Fibroblast of peridontal ligament (primary cell): ENCODE measurements around the gene LIPF.
"Not testable (repeated sequence)": the region's sequence is repeated elsewhere in the genome, so short reads cannot be mapped to it uniquely, and the experiment has no call there.

Experiments
- DNase-seq: peaks from one replicate; pipeline ENCODE4 v3.0.0-alpha.2; 2010; ENCODE audit errors: extremely low read depth

The LIPF gene

DNA sequence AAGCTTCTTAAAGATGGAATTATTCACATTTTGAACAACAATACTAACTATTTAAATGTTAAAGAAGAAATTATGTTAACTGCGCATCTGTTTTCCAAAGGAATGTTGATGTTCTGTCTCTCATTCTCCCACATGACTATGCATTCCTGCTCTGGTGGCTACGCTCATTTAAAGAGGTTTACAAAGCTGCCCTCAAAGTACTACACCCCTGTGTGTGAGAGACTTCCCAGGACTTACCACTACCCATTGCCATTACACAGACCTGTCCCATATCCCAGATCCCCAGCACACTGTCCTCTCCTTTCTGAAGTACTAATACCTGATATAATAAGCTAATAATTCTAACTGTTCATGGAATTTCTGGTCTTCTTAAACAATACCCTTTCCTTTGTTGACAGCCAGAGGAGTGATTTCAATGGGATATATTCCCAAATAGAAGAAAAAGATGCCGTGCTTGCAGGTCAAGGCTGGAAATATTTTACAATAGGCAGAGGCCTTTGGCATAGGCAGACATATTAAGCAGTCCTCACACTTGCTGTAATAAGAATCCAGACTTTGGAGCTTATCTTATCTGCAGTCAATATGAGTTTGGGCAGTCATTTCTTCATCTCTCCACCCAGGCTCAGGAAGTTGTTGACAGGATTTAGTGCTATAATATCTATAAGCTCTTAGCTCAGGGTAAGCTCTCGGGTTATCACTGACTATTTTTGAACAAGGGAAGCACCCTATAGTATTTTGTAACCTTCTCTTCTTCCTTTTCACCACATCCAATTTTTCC is 12.2 kb downstream of the LIPF start:
- no peak for DNase-seq

DNA sequence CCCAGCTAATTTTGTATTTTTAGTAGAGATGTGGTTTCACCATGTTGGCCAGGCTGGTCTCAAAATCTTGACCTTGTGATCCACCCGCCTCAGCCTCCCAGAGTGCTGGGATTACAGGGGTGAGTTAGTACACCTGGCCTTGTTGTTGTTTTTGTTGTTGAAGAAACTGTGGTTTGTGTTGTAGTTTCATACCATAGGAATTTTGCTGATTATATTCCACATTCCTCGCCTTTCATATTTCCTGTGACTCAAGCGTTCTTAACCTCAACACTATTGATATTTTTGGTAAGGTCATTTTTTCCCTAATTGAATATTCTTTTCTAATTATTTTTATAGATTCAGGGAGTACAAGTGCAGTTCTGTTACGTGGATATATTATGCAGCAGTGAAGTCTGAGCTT is 16.7 kb downstream of the LIPF start:
- no peak for DNase-seq

- no peak for DNase-seq
Measured at GRCh38 chr10:88682491-88682890, 18.2 kb downstream of the LIPF start.

GRCh38 chr10:88687853-88688467 is 23.7 kb downstream of the LIPF start:
- peak; percentile 57 for DNase-seq

DNA sequence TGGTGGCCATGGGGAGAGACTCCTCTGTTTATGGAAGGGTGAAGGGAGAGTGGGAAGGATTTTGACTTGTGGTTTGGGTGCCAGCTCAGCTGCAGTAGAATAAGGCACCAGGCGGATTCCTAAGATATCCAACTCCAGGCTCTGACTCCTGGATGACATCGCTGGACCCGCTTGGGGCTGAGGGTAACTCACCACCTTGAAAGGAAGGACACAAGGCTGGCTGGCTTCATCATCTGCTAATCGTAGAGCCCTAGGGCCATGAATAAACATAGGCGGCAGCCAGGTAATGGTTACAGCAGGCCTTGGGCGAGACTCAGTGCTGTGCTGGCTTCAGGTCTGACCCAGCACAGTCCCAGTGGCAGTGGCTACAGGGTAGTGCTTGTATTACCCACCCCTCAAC is 25.1 kb downstream of the LIPF start:
- DNase-seq, result no peak

- peak; percentile 40 for DNase-seq
Measured at GRCh38 chr10:88693392-88694020, 29.3 kb downstream of the LIPF start.

DNA sequence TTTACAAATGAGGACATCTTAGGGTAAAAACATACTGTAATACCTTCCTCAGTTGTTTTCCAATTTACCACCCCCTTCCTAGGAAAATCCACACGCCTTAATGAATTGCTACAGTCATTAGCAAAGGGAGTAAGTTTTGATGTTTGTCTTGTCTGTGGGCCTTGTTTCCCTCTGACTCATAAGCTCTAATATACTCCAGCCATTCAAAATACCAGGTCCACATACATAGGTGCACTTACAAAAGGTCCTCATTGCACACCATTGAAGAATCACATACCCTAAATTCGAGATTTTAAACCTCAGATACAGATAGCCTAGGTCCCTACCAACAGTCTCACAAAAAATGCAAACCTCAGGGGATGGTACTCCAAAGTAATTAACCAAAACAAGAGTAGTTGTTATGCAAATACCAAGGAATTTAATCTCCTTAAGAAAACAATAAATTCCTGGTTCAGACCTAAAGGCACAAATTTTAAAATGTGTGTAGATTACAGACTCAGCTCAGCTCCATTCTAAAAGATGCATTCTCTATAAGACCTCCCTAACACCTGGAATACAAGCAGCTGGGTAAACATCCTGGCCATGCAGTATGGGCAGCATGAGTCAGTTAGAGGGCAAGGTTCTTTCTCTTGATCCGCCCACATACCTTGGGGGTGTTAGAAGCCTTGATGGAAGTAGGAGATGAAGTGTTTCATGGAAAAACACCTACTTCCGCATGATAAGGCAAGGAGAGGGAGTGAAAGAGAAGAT is 38.8 kb downstream of the LIPF start:
- no peak for DNase-seq

DNA sequence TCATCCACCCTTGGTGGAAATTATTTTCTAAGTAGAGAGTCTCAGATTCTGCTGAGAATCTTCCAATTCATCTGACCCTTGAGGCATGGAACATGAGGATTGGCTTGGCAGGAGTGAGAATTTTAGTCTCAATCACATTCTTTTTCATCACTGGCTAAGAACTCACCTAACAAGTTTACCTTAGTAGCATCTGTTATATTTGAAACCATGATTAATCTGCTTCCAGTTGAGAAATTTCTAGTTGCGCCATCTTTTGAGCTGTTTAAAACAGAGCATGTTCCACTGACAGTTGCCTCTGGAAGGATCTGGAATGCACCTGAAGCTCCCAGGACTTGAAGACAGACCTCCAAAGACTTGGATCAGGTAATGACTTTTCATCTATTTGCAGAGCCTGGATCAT is 41.7 kb downstream of the LIPF start, which contains the start of gene LIPK:
LIPK (plus strand) TSS at position 292 of the 400 bp plus-strand sequence. CDS start 18,295 bp downstream, outside the sequence.
- no peak for DNase-seq

GRCh38 chr10:88707429-88708155 is 43.4 kb downstream of the LIPF start:
- peak; percentile 68 for DNase-seq

- DNase-seq, result not testable (repeated sequence)
Measured at GRCh38 chr10:88709361-88709760, 45.1 kb downstream of the LIPF start.

DNA sequence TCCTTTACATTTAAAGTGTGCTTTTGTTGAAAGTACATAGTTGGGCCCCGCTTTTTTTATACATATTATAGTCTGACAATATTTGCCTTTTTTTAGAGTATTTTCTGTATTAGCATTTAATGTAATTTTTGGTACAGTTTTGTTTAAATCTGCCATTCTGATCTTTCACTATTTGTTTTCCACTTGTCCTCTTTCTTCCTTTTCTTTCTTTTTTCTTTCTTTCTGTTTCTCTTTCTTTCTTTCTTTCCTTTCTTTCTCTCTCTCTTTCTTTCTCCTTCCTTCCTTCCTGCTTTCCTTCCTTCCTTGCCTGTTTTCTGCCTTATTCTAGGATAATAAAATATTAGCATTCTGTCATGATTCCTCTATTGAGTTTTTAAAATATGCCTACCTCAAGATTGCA is 51.3 kb downstream of the LIPF start:
- no peak for DNase-seq

GRCh38 chr10:88721392-88721791 is 57.1 kb downstream of the LIPF start:
- no peak for DNase-seq

DNA sequence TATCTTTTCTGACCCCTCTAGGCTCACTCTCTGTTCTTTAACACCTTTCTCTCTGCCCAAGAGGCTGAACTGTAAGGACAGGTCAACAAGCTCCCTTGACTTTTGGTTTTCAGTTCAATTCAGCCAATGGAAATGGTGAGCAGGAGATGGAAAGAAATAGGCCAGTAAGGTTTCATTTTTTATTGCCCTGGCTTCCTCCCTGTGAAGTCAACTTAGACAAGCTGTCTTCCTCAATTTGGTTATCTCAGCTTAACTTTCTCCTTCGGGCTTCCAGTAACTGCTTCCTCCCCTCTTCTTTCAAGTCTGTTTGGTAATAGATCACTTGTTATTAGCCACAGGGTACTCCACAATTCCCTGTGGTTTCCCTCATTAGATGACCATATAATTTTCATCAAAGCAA is 61.6 kb downstream of the LIPF start:
- no peak for DNase-seq

GRCh38 chr10:88728107-88728763 is 64.0 kb downstream of the LIPF start:
- no peak for DNase-seq
